Neural cell (in vitro differentiated cells): Measurements from ENCODE around the gene RAD51B. TPM values are rescaled to one million over a fixed set of nuclear protein-coding genes. Genes with fewer than 3 reads are reported as not detected.

Experiments
- H2AFZ ChIP-seq: fragments of 200-600, 300-800 bp; sonication (generic), shearing (Covaris generic); 2 replicates; pipeline ENCODE4 v1.6.0; 2014; ENCODE audit warnings: low read depth, mild to moderate bottlenecking, antibody characterized with exemption, low read length, moderate library complexity
- H3F3A ChIP-seq: fragments of 200-600 bp; shearing (Covaris generic); 2 replicates; pipeline ENCODE4 v1.6.1; 2016; ENCODE audit warnings: mild to moderate bottlenecking, moderate library complexity, mixed read lengths, antibody characterized with exemption, low read length; ENCODE audit not compliant: insufficient read depth, poor library complexity, severe bottlenecking
- H3K27ac ChIP-seq: fragments of 200-600, 300-800 bp; sonication (generic), shearing (Covaris generic); 2 replicates; pipeline ENCODE4 v1.5.1; 2014; ENCODE audit warnings: mild to moderate bottlenecking, low read length, moderate library complexity
- H3K27me3 ChIP-seq: fragments of 300-800, 200-600 bp; sonication (generic), shearing (Covaris generic); 2 replicates; pipeline ENCODE4 v1.6.0; 2014; ENCODE audit warnings: mild to moderate bottlenecking, low read depth, low read length, moderate library complexity; ENCODE audit not compliant: insufficient read depth
- H3K36me3 ChIP-seq: fragments of 300-800, 200-600 bp; sonication (generic), shearing (Covaris generic); 2 replicates; pipeline ENCODE4 v1.5.1; 2014; ENCODE audit warnings: mild to moderate bottlenecking, antibody characterized with exemption, low read length, moderate library complexity; ENCODE audit not compliant: insufficient read depth
- H3K4me2 ChIP-seq: fragments of 300-800, 200-600 bp; sonication (generic), shearing (Covaris generic); 2 replicates; pipeline ENCODE4 v1.6.0; 2014; ENCODE audit warnings: mild to moderate bottlenecking, low read length
- H3K4me3 ChIP-seq: fragments of 300-800, 200-600 bp; sonication (generic), shearing (Covaris generic); 2 replicates; pipeline ENCODE4 v1.5.1; 2014; ENCODE audit warnings: mild to moderate bottlenecking, low read length, moderate library complexity
- H3K79me2 ChIP-seq: fragments of 200-600 bp; shearing (Covaris generic); replicated peaks from 2 replicates; pipeline ENCODE4 v1.6.0; 2014; ENCODE audit warnings: mild to moderate bottlenecking, low read length, moderate library complexity; ENCODE audit not compliant: insufficient read depth
- H3K9ac ChIP-seq: fragments of 300-800, 200-600 bp; sonication (generic), shearing (Covaris generic); 2 replicates; pipeline ENCODE4 v1.6.1; 2016; ENCODE audit warnings: mild to moderate bottlenecking, low read length, mixed read lengths
- H3K9me2 ChIP-seq: fragments of 200-600 bp; shearing (Covaris generic); 2 replicates; pipeline ENCODE4 v1.6.1; 2016; ENCODE audit warnings: mild to moderate bottlenecking, low read length, mixed read lengths; ENCODE audit not compliant: insufficient read depth
- H3K9me3 ChIP-seq: fragments of 200-600, 300-800 bp; sonication (generic), shearing (Covaris generic); 2 replicates; pipeline ENCODE4 v1.6.1; 2016; ENCODE audit warnings: mild to moderate bottlenecking, mixed run types, low read length, moderate library complexity, mixed read lengths
- H4K20me1 ChIP-seq: fragments of 200-600 bp; shearing (Covaris generic); 2 replicates; pipeline ENCODE4 v1.6.1; 2016; ENCODE audit warnings: mild to moderate bottlenecking, mixed run types; ENCODE audit not compliant: insufficient read depth
- EP300 ChIP-seq: fragments of 450-650 bp; conservative IDR thresholded peaks from 2 replicates; pipeline ENCODE4 v1.6.1; 2014; ENCODE audit warnings: antibody characterized with exemption, mild to moderate bottlenecking, moderate library complexity; ENCODE audit not compliant: poor library complexity, severe bottlenecking
- EZH2 ChIP-seq: fragments of 200-600, 300-800 bp; shearing (Covaris generic), sonication (generic); IDR thresholded peaks from 2 replicates; pipeline ENCODE4 v1.6.1; 2014; ENCODE audit warnings: antibody characterized with exemption, low read length, borderline replicate concordance, mild to moderate bottlenecking; ENCODE audit not compliant: insufficient read depth, poor library complexity, severe bottlenecking
- MXI1 ChIP-seq: fragments of 450-650 bp; conservative IDR thresholded peaks from 2 replicates; pipeline ENCODE4 v1.6.1; 2014; ENCODE audit warnings: antibody characterized with exemption, mild to moderate bottlenecking; ENCODE audit not compliant: poor library complexity, severe bottlenecking
- POLR2AphosphoS5 ChIP-seq: IDR thresholded peaks from 2 replicates; pipeline ENCODE4 v1.6.1; 2012
- RAD21 ChIP-seq: fragments of 450-650 bp; conservative IDR thresholded peaks from 2 replicates; pipeline ENCODE4 v1.6.1; 2014; ENCODE audit warnings: antibody characterized with exemption, mild to moderate bottlenecking, moderate library complexity
- SMC3 ChIP-seq: fragments of 450-650 bp; conservative IDR thresholded peaks from 2 replicates; pipeline ENCODE4 v1.6.1; 2014; ENCODE audit warnings: antibody characterized with exemption, mild to moderate bottlenecking, moderate library complexity; ENCODE audit not compliant: poor library complexity
- TAF1 ChIP-seq: IDR thresholded peaks from 2 replicates; pipeline ENCODE4 v1.6.1; 2012; ENCODE audit warnings: low read depth
- polyA plus RNA-seq: library from polyadenylated mRNA; depleted of rRNA; stranded (reverse); fragments of >200 nt; gene quantifications from 2 replicates; pipeline ENCODE4 v1.2.3, GENCODE V29; 2014
- TF ChIP-seq, protein P1 (sequence below): IDR thresholded peaks from 2 replicates; pipeline ENCODE4 v1.6.1; 2012; ENCODE audit warnings: borderline replicate concordance
- TF ChIP-seq, protein P2 (sequence below): fragments of 450-650 bp; IDR thresholded peaks from 2 replicates; pipeline ENCODE4 v1.5.1; 2014; ENCODE audit warnings: antibody characterized with exemption, mild to moderate bottlenecking, moderate library complexity; ENCODE audit not compliant: poor library complexity, severe bottlenecking

The RAD51B gene
- polyA plus RNA-seq, 1 donor from 2014 or later = 3.1 TPM

DNA sequence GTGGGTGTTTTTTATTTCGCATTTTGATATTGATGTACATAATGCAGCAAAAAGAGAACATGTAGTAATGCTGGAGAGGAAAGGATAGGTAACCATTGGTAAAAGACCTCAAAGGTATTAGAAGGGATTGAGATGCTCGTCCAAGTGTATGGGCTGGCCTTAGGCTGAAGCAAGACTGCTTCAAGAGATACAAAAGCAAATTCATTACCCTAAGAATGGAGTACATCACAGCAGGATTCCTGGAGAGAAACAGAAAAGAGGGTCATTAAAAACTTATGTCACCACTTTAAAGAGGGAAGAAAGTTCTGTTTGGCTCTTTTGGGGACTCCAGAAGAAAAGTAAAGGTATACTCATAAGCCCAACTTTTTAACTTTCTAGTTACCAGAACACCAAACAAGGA, 552.8 kb downstream of the RAD51B start:
- H3K27ac ChIP-seq = no peak overlapping the region
- no peak overlapping the region for H2AFZ ChIP-seq
- no peaks in the 10 kb centered on the region for H3K27me3 ChIP-seq
- peaks cover 8% of the 10 kb centered on the region for H3K9me3 ChIP-seq
- H3K9me2 ChIP-seq = no peaks in the 10 kb centered on the region
- H3K4me2 ChIP-seq = no peak overlapping the region
- no peaks in the 10 kb centered on the region for H3F3A ChIP-seq
- no peak overlapping the region for H3K4me3 ChIP-seq
- H3K79me2 ChIP-seq = no peaks in the 10 kb centered on the region
- no peaks in the 10 kb centered on the region for H3K36me3 ChIP-seq
- TF ChIP-seq EP300 (no peak), MXI1 (no peak), SMC3 (no peak), POLR2AphosphoS5 (no peak), EZH2 (no peak), RAD21 (no peak), TAF1 (no peak)
- TF ChIP-seq, protein P1, sequence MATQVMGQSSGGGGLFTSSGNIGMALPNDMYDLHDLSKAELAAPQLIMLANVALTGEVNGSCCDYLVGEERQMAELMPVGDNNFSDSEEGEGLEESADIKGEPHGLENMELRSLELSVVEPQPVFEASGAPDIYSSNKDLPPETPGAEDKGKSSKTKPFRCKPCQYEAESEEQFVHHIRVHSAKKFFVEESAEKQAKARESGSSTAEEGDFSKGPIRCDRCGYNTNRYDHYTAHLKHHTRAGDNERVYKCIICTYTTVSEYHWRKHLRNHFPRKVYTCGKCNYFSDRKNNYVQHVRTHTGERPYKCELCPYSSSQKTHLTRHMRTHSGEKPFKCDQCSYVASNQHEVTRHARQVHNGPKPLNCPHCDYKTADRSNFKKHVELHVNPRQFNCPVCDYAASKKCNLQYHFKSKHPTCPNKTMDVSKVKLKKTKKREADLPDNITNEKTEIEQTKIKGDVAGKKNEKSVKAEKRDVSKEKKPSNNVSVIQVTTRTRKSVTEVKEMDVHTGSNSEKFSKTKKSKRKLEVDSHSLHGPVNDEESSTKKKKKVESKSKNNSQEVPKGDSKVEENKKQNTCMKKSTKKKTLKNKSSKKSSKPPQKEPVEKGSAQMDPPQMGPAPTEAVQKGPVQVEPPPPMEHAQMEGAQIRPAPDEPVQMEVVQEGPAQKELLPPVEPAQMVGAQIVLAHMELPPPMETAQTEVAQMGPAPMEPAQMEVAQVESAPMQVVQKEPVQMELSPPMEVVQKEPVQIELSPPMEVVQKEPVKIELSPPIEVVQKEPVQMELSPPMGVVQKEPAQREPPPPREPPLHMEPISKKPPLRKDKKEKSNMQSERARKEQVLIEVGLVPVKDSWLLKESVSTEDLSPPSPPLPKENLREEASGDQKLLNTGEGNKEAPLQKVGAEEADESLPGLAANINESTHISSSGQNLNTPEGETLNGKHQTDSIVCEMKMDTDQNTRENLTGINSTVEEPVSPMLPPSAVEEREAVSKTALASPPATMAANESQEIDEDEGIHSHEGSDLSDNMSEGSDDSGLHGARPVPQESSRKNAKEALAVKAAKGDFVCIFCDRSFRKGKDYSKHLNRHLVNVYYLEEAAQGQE = no peak
- TF ChIP-seq, protein P2, sequence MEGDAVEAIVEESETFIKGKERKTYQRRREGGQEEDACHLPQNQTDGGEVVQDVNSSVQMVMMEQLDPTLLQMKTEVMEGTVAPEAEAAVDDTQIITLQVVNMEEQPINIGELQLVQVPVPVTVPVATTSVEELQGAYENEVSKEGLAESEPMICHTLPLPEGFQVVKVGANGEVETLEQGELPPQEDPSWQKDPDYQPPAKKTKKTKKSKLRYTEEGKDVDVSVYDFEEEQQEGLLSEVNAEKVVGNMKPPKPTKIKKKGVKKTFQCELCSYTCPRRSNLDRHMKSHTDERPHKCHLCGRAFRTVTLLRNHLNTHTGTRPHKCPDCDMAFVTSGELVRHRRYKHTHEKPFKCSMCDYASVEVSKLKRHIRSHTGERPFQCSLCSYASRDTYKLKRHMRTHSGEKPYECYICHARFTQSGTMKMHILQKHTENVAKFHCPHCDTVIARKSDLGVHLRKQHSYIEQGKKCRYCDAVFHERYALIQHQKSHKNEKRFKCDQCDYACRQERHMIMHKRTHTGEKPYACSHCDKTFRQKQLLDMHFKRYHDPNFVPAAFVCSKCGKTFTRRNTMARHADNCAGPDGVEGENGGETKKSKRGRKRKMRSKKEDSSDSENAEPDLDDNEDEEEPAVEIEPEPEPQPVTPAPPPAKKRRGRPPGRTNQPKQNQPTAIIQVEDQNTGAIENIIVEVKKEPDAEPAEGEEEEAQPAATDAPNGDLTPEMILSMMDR = no peak
- H4K20me1 ChIP-seq = no peaks in the 10 kb centered on the region
- no peak overlapping the region for H3K9ac ChIP-seq

DNA sequence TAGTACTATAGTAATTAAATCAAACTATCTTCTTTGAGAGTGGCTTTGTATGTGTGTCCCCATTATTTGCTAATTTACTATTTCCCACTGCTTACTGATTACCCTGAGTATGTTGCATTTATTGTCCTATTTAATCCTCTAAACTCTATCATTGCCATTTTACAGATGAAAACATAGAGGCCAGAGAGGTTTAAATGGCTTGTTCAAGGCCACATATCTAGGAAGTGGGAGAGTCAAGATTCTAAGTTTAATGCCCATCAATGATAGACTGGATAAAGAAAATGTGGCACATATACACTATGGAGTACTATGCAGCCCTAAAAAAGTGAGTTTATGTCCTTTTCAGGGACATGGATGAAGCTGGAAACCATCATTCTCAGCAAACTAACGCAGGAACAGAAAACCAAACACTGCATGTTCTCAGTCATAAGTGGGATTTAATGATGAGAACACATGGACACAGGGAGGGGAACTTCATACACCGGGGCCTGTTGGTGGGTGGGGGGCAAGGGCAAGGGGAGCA, 553.6 kb downstream of the RAD51B start:
- no peaks in the 10 kb centered on the region for H3K79me2 ChIP-seq
- H3K9me2 ChIP-seq = no peaks in the 10 kb centered on the region
- H4K20me1 ChIP-seq = no peaks in the 10 kb centered on the region
- no peaks in the 10 kb centered on the region for H3F3A ChIP-seq
- TF ChIP-seq, protein P1 = no peak
- TF ChIP-seq, protein P2 = no peak
- TF ChIP-seq RAD21 (no peak), EP300 (no peak), TAF1 (no peak), POLR2AphosphoS5 (no peak), MXI1 (no peak), EZH2 (no peak), SMC3 (no peak)
- H3K27ac ChIP-seq = no peak overlapping the region
- H3K4me2 ChIP-seq = no peak overlapping the region
- no peaks in the 10 kb centered on the region for H3K27me3 ChIP-seq
- H3K4me3 ChIP-seq = no peak overlapping the region
- H2AFZ ChIP-seq = no peak overlapping the region
- no peak overlapping the region for H3K9ac ChIP-seq
- H3K36me3 ChIP-seq = no peaks in the 10 kb centered on the region
- H3K9me3 ChIP-seq = peaks cover 8% of the 10 kb centered on the region
